Endothelial cell of umbilical vein (primary cell): Measurements from ENCODE around the gene LCP1. TPM values are rescaled to one million over a fixed set of nuclear protein-coding genes. Genes with fewer than 3 reads are reported as not detected.

Experiments
- BruUV-seq: library from RNA; stranded (reverse); fragments of 400-500 nt; replicated peaks from 2 replicates; lab custom pipeline; 2021; lab: Mats Ljungman, UMichigan
- CTCF ChIA-PET: fragments of 300-600, 350-600 bp; sonication (Branson Sonifier 250); formaldehyde crosslinking; loops from one replicate; lab custom pipeline; 2021; ENCODE audit warnings: antibody characterized with exemption, inconsistent platforms; lab: Charles Lee
- POLR2A ChIA-PET: fragments of 300-600, 350-600 bp; sonication (Branson Sonifier 250); formaldehyde crosslinking; loops from one replicate; lab custom pipeline; 2021; ENCODE audit warnings: antibody characterized with exemption, inconsistent platforms; lab: Charles Lee
- DNase-seq: peaks from one replicate; pipeline ENCODE4 v3.0.0-alpha.2; 2011; ENCODE audit warnings: low read depth, low spot score
- FAIRE-seq: peaks from 2 replicates; lab custom pipeline; 2011; peaks lifted over from hg19 to GRCh38; lab: Jason Lieb, UNC
- H2AFZ ChIP-seq: 2 replicates; pipeline ENCODE4 v1.6.0; 2012; ENCODE audit warnings: low read depth, low read length, control low read depth, inconsistent platforms
- H3K27ac ChIP-seq: 2 replicates; pipeline ENCODE4 v1.5.1; 2011; ENCODE audit warnings: low read depth, mild to moderate bottlenecking, control low read depth, low read length, moderate library complexity; ENCODE audit not compliant: insufficient read depth
- H3K27me3 ChIP-seq, 2 experiments: 2 replicates each; pipeline versions ENCODE4 v1.6.0 to v1.6.1; 2011; ENCODE audit warnings: low read length in 2 of 2, mixed read lengths in 1 of 2; ENCODE audit not compliant: control insufficient read depth in 2 of 2, insufficient read depth in 2 of 2
- H3K36me3 ChIP-seq, 2 experiments: 2 replicates in 1 of 2; 3 replicates in 1 of 2; pipeline ENCODE4 v1.5.1; 2011; ENCODE audit warnings: low read length in 2 of 2, mild to moderate bottlenecking in 1 of 2, moderate library complexity in 1 of 2; ENCODE audit not compliant: control insufficient read depth in 2 of 2, insufficient read depth in 2 of 2; ENCODE audit errors: extremely low read depth in 1 of 2
- H3K4me1 ChIP-seq: 3 replicates; pipeline ENCODE4 v1.5.1; 2011; ENCODE audit warnings: mild to moderate bottlenecking, low read length; ENCODE audit not compliant: control insufficient read depth, insufficient read depth; ENCODE audit errors: extremely low read depth
- H3K4me2 ChIP-seq: 2 replicates; pipeline ENCODE4 v1.6.1; 2011; ENCODE audit warnings: low read length, control low read depth, mixed read lengths; ENCODE audit not compliant: insufficient read depth
- H3K4me3 ChIP-seq, 3 experiments: fragments of 200-600 bp in 1 of 3; sonication (generic), shearing (Covaris generic) in 1 of 3; replicated peaks in 1 of 3; 2 replicates each; pipeline ENCODE4 v1.5.1; 2011 to 2016; ENCODE audit warnings: control low read depth in 3 of 3, low read length in 3 of 3, mild to moderate bottlenecking in 2 of 3, inconsistent platforms in 1 of 3, low read depth in 1 of 3, moderate library complexity in 1 of 3; ENCODE audit not compliant: insufficient read depth in 1 of 3
- H3K79me2 ChIP-seq: 2 replicates; pipeline ENCODE4 v1.6.0; 2012; ENCODE audit warnings: low read length, inconsistent platforms; ENCODE audit not compliant: control insufficient read depth, insufficient read depth
- H3K9ac ChIP-seq: replicated peaks from 2 replicates; pipeline ENCODE3; 2011; ENCODE audit warnings: low read length, control low read depth; ENCODE audit not compliant: insufficient read depth; ENCODE audit errors: extremely low read depth
- H3K9me1 ChIP-seq: replicated peaks from 3 replicates; pipeline ENCODE4 v1.6.0; 2011; ENCODE audit warnings: mild to moderate bottlenecking, low read length; ENCODE audit not compliant: control insufficient read depth, insufficient read depth; ENCODE audit errors: extremely low read depth
- H3K9me3 ChIP-seq: replicated peaks from 2 replicates; pipeline ENCODE4 v1.5.1; 2012; ENCODE audit warnings: low read length, inconsistent platforms; ENCODE audit not compliant: control insufficient read depth, insufficient read depth
- H4K20me1 ChIP-seq: replicated peaks from 2 replicates; pipeline ENCODE3; 2011; ENCODE audit warnings: mild to moderate bottlenecking, low read length; ENCODE audit not compliant: control insufficient read depth, insufficient read depth; ENCODE audit errors: extremely low read depth
- CTCF ChIP-seq, 2 donors: IDR thresholded peaks; 1 replicate in 1 of 2; 2 replicates in 1 of 2; pipeline ENCODE4 v1.5.1; 2011; ENCODE audit warnings: low read length in 2 of 2, mild to moderate bottlenecking in 2 of 2, moderate library complexity in 2 of 2, control low read depth in 1 of 2, inconsistent platforms in 1 of 2, low read depth in 1 of 2; ENCODE audit not compliant: insufficient read depth in 1 of 2; ENCODE audit errors: extremely low read depth in 1 of 2
- EZH2 ChIP-seq: IDR thresholded peaks from 2 replicates; pipeline ENCODE4 v1.6.1; 2012; ENCODE audit warnings: borderline replicate concordance, low read depth, mild to moderate bottlenecking, moderate library complexity, low read length, inconsistent platforms; ENCODE audit not compliant: severe bottlenecking
- FOS ChIP-seq: IDR thresholded peaks from 2 replicates; pipeline ENCODE4 v1.6.1; 2011; ENCODE audit warnings: mild to moderate bottlenecking, low read length, moderate library complexity, borderline replicate concordance; ENCODE audit not compliant: insufficient read depth
- GATA2 ChIP-seq: IDR thresholded peaks from 2 replicates; pipeline ENCODE4 v1.7.0; 2011; ENCODE audit warnings: low read depth, mild to moderate bottlenecking, moderate library complexity, mixed read lengths, low read length; ENCODE audit not compliant: insufficient read length, insufficient read depth
- JUN ChIP-seq: IDR thresholded peaks from 2 replicates; pipeline ENCODE4 v1.6.1; 2011; ENCODE audit warnings: borderline replicate concordance, low read depth; ENCODE audit not compliant: insufficient read length, insufficient read depth
- MAX ChIP-seq: IDR thresholded peaks from 2 replicates; pipeline ENCODE4 v1.6.1; 2011; ENCODE audit not compliant: insufficient read depth, insufficient read length
- MYC ChIP-seq: IDR thresholded peaks from one replicate; pipeline ENCODE4 v1.6.1; 2011; ENCODE audit warnings: mild to moderate bottlenecking, low read depth, low read length
- POLR2A ChIP-seq: IDR thresholded peaks from 2 replicates; pipeline ENCODE4 v1.6.1; 2012; ENCODE audit warnings: low read depth, mild to moderate bottlenecking, control low read depth, low read length
- POLR2AphosphoS5 ChIP-seq: IDR thresholded peaks from 2 replicates; pipeline ENCODE4 v1.6.1; 2012; ENCODE audit warnings: low read depth, mild to moderate bottlenecking, control low read depth, low read length, moderate library complexity; ENCODE audit not compliant: insufficient read depth
- dilution Hi-C: fragments of 300-500 bp; cut with MboI; formaldehyde crosslinking; loops from one replicate; pipeline ENCODE4 v1.15.0; 2019; ENCODE audit warnings: low sequenced_read_pairs; ENCODE audit not compliant: extremely low pct_ligation_motif_present
- intact Hi-C: fragments of 100-400 bp; cut with micrococcal nuclease; formaldehyde crosslinking; loops from one replicate; pipeline ENCODE4 v1.10.0; 2022
- polyA plus RNA-seq, 4 experiments: library from polyadenylated mRNA; depleted of rRNA in 3 of 4; stranded (reverse) in 3 of 4; unstranded in 1 of 4; fragments of >200 nt; gene quantifications; 2 replicates each; pipeline versions ENCODE4 v1.2.1 to v1.2.3, GENCODE V29; 2011 to 2012; ENCODE audit warnings: missing spikeins in 1 of 4
- total RNA-seq: library from RNA; stranded (reverse); gene quantifications from 2 replicates; pipeline ENCODE4 v1.2.3, GENCODE V29; 2021

Gene LCP1
- total and polyA plus RNA-seq, 2 donors (not counting 3 experiments of a cell fraction or from before 2014, with no cell fraction given): 0.18 to 0.38 TPM

GRCh38 chr13:46185634-46186033 is 3.7 kb upstream of the LCP1 start:
- no peak overlapping the region for H3K4me2 ChIP-seq
- CTCF ChIA-PET: interaction anchor here (1.1 kb wide), 1 partner anchor 9 kb away, joined by 3 read pairs; no protein-coding TSS in a partner anchor
- no peak overlapping the region for H3K27ac ChIP-seq
- no TSS peak for BruUV-seq
- POLR2A ChIA-PET: no interaction called here
- no peak overlapping the region for H2AFZ ChIP-seq
- H3K9me1 ChIP-seq: no peaks in the 10 kb centered on the region
- intact Hi-C loops (no loop called here), dilution Hi-C loops (no loop called here)
- no peak overlapping the region for H3K9ac ChIP-seq
- FAIRE-seq (no peak), DNase-seq (no peak)
- no peaks in the 10 kb centered on the region for H3K9me3 ChIP-seq
- H3K36me3 ChIP-seq: no peaks in the 10 kb centered on the region
- H3K79me2 ChIP-seq: no peaks in the 10 kb centered on the region
- no peaks in the 10 kb centered on the region for H3K4me1 ChIP-seq
- no peak overlapping the region for H3K4me3 ChIP-seq
- H4K20me1 ChIP-seq: no peaks in the 10 kb centered on the region
- TF ChIP-seq POLR2AphosphoS5: no peak
- no peak for TF ChIP-seq CTCF (IDR thresholded peaks at IDR 0.05; ENCODE audit: extremely low read depth in 1 of 2, insufficient read depth in 1 of 2, low read depth in 1 of 2, low read length in 2 of 2)
- TF ChIP-seq EZH2: no peak
- TF ChIP-seq MYC: no peak
- no peak for TF ChIP-seq FOS
- no peak for TF ChIP-seq POLR2A
- no peak for TF ChIP-seq JUN
- no peak for TF ChIP-seq GATA2
- TF ChIP-seq MAX: no peak
- H3K27me3 ChIP-seq: peaks cover 0 to 6% of the 10 kb centered on the region in 2 experiments
